T-helper 2 cell treated with Interferon-gamma antibody and Interleukin-4, amounts not matched to agents 5 μg/mL and 100 μg/mL, for 36 hours (primary cell): ENCODE data around the gene MRI1.
"Not testable (repeated sequence)": the region's sequence is repeated elsewhere in the genome, so short reads cannot be mapped to it uniquely, and the experiment has no call there.

Source experiments
- DNase-seq: peaks from one replicate; pipeline ENCODE4 v3.0.0; 2021; ENCODE audit warnings: low spot score
- H3K27ac Mint-ChIP-seq: one replicate; pipeline ENCODE4 v1.8.0; 2021; ENCODE audit warnings: mild to moderate bottlenecking, mixed read lengths
- H3K27me3 Mint-ChIP-seq: one replicate; pipeline ENCODE4 v1.8.0; 2021; ENCODE audit warnings: low read depth, mixed read lengths
- H3K36me3 Mint-ChIP-seq: one replicate; pipeline ENCODE4 v1.8.0; 2021; ENCODE audit warnings: low read depth, mixed read lengths
- H3K4me1 Mint-ChIP-seq: one replicate; pipeline ENCODE4 v1.8.0; 2021; ENCODE audit warnings: low read depth, mixed read lengths
- H3K4me3 Mint-ChIP-seq: one replicate; pipeline ENCODE4 v1.8.0; 2022; ENCODE audit warnings: mild to moderate bottlenecking, moderate library complexity, mixed read lengths
- H3K9me3 Mint-ChIP-seq: one replicate; pipeline ENCODE4 v1.8.0; 2021; ENCODE audit warnings: mixed read lengths

The MRI1 gene

GRCh38 chr19:13766095-13766481, 1.8 kb downstream of the MRI1 start:
- Mint-ChIP-seq H3K4me1 (peaks cover 17% of the 10 kb centered on the region), H3K27me3 (no peaks in the 10 kb centered on the region), H3K36me3 (peaks cover 23% of the 10 kb centered on the region), H3K9me3 (no peaks in the 10 kb centered on the region), H3K4me3 (peak overlapping the region; percentile 91), H3K27ac (no peak overlapping the region)
- no peak for DNase-seq

- Mint-ChIP-seq H3K4me1 (peaks cover 17% of the 10 kb centered on the region), H3K27ac (no peak overlapping the region), H3K9me3 (no peaks in the 10 kb centered on the region), H3K27me3 (no peaks in the 10 kb centered on the region), H3K4me3 (no peak overlapping the region), H3K36me3 (peaks cover 19% of the 10 kb centered on the region)
- no peak for DNase-seq
These were observed 4.2 kb downstream of the MRI1 start for GRCh38 chr19:13768510-13768909.

- Mint-ChIP-seq H3K36me3 (peaks cover 21% of the 10 kb centered on the region), H3K27me3 (no peaks in the 10 kb centered on the region), H3K9me3 (no peaks in the 10 kb centered on the region), H3K4me3 (no peak overlapping the region), H3K4me1 (peaks cover 21% of the 10 kb centered on the region), H3K27ac (no peak overlapping the region)
- no peak for DNase-seq
These were observed 5.8 kb downstream of the MRI1 start for GRCh38 chr19:13770013-13770635.

- H3K36me3 Mint-ChIP-seq = peaks cover 39% of the 10 kb centered on the region
- H3K4me3 Mint-ChIP-seq = peak within 1 kb of the TSS; percentile 100
- H3K4me1 Mint-ChIP-seq = peaks cover 20% of the 10 kb centered on the region
- H3K27me3 Mint-ChIP-seq = no peaks in the 10 kb centered on the region
- no peaks in the 10 kb centered on the region for H3K9me3 Mint-ChIP-seq
- peak within 1 kb of the TSS; percentile 96 for H3K27ac Mint-ChIP-seq
- peak; percentile 89 for DNase-seq
These were observed 10.2 kb downstream of the MRI1 start, which contains the start of gene C19orf53 for GRCh38 chr19:13774217-13775191. Gene C19orf53, plus strand, starts transcription at chr19:13774456. Its CDS starts 22 bp downstream, at chr19:13774478.

GRCh38 chr19:13778398-13778797, 14.1 kb downstream of the MRI1 start:
- Mint-ChIP-seq H3K4me1 (peaks cover 21% of the 10 kb centered on the region), H3K27me3 (no peaks in the 10 kb centered on the region), H3K27ac (no peak overlapping the region)

GRCh38 chr19:13778847-13779246, 14.5 kb downstream of the MRI1 start:
- H3K27me3 Mint-ChIP-seq = no peaks in the 10 kb centered on the region
- H3K27ac Mint-ChIP-seq = no peak overlapping the region
- no peak overlapping the region for H3K4me3 Mint-ChIP-seq
- H3K4me1 Mint-ChIP-seq = peaks cover 24% of the 10 kb centered on the region
- no peaks in the 10 kb centered on the region for H3K9me3 Mint-ChIP-seq
- DNase-seq = no peak
- H3K36me3 Mint-ChIP-seq = peaks cover 33% of the 10 kb centered on the region

More at GRCh38 chr19:13778398-13778797, 14.1 kb downstream of the MRI1 start:
- DNase-seq = no peak
- Mint-ChIP-seq H3K9me3 (no peaks in the 10 kb centered on the region), H3K36me3 (peaks cover 33% of the 10 kb centered on the region), H3K4me3 (no peak overlapping the region)

GRCh38 chr19:13779794-13780193, 15.5 kb downstream of the MRI1 start:
- not testable (repeated sequence) for H3K9me3 Mint-ChIP-seq, H3K4me3 Mint-ChIP-seq, H3K27ac Mint-ChIP-seq, H3K27me3 Mint-ChIP-seq, DNase-seq
- peaks cover 21% of the 10 kb centered on the region for H3K4me1 Mint-ChIP-seq
- peaks cover 27% of the 10 kb centered on the region for H3K36me3 Mint-ChIP-seq

GRCh38 chr19:13781547-13781946, 17.2 kb downstream of the MRI1 start:
- H3K4me1 Mint-ChIP-seq = peaks cover 14% of the 10 kb centered on the region

GRCh38 chr19:13782537-13782936, 18.2 kb downstream of the MRI1 start:
- no peaks in the 10 kb centered on the region for H3K9me3 Mint-ChIP-seq
- H3K4me3 Mint-ChIP-seq = no peak overlapping the region
- DNase-seq = no peak
- no peak overlapping the region for H3K27ac Mint-ChIP-seq
- no peaks in the 10 kb centered on the region for H3K27me3 Mint-ChIP-seq
- peaks cover 19% of the 10 kb centered on the region for H3K36me3 Mint-ChIP-seq
- peaks cover 12% of the 10 kb centered on the region for H3K4me1 Mint-ChIP-seq

More at GRCh38 chr19:13781547-13781946, 17.2 kb downstream of the MRI1 start:
- Mint-ChIP-seq H3K36me3 (peaks cover 21% of the 10 kb centered on the region), H3K9me3 (no peaks in the 10 kb centered on the region), H3K27me3 (no peaks in the 10 kb centered on the region), H3K4me3 (no peak overlapping the region), H3K27ac (no peak overlapping the region)
- no peak for DNase-seq

- no peak overlapping the region for H3K4me3 Mint-ChIP-seq
- H3K27me3 Mint-ChIP-seq = no peaks in the 10 kb centered on the region
- H3K9me3 Mint-ChIP-seq = no peaks in the 10 kb centered on the region
- H3K27ac Mint-ChIP-seq = no peak overlapping the region
- DNase-seq = no peak
- peaks cover 8% of the 10 kb centered on the region for H3K36me3 Mint-ChIP-seq
- H3K4me1 Mint-ChIP-seq = peaks cover 19% of the 10 kb centered on the region
These were observed 19.5 kb downstream of the MRI1 start for GRCh38 chr19:13783565-13784500.

- no peaks in the 10 kb centered on the region for H3K27me3 Mint-ChIP-seq
- peak overlapping the region; percentile 72 for H3K27ac Mint-ChIP-seq
- DNase-seq = peak; percentile 58
- peak overlapping the region; percentile 44 for H3K4me3 Mint-ChIP-seq
- H3K4me1 Mint-ChIP-seq = peaks cover 25% of the 10 kb centered on the region
- H3K9me3 Mint-ChIP-seq = no peaks in the 10 kb centered on the region
- H3K36me3 Mint-ChIP-seq = no peaks in the 10 kb centered on the region
These were observed 20.6 kb downstream of the MRI1 start for GRCh38 chr19:13784731-13785452.

GRCh38 chr19:13788991-13789390, 24.7 kb downstream of the MRI1 start:
- Mint-ChIP-seq H3K4me1 (peaks cover 25% of the 10 kb centered on the region), H3K36me3 (no peaks in the 10 kb centered on the region), H3K27me3 (no peaks in the 10 kb centered on the region), H3K27ac (peak overlapping the region; percentile 80), H3K4me3 (peak overlapping the region; percentile 65), H3K9me3 (no peaks in the 10 kb centered on the region)
- DNase-seq = no peak

GRCh38 chr19:13790354-13790753, 26.0 kb downstream of the MRI1 start:
- Mint-ChIP-seq H3K36me3 (no peaks in the 10 kb centered on the region), H3K27me3 (no peaks in the 10 kb centered on the region), H3K27ac (peak overlapping the region; percentile 63), H3K9me3 (no peaks in the 10 kb centered on the region), H3K4me3 (no peak overlapping the region), H3K4me1 (peaks cover 23% of the 10 kb centered on the region)
- no peak for DNase-seq
